Vagina (tissue), 2 donors: ENCODE measurements around the gene EXOC6B. TPM values are rescaled to one million over a fixed set of nuclear protein-coding genes. Genes with fewer than 3 reads are reported as not detected.

ENCODE experiments used
- DNase-seq, 2 donors: peaks; one replicate each; pipeline ENCODE4 v3.0.0-alpha.2; 2017; ENCODE audit errors: extremely low spot score in 2 of 2
- H3K27ac ChIP-seq: fragments of 200-600 bp; sonication (generic); one replicate; pipeline ENCODE4 v1.5.1; 2019
- H3K27me3 ChIP-seq: fragments of 200-600 bp; sonication (generic); one replicate; pipeline ENCODE4 v1.5.1; 2019
- H3K36me3 ChIP-seq, 2 donors: fragments of 200-600 bp; sonication (generic); one replicate each; pipeline ENCODE4 v1.5.1; 2017 to 2019
- H3K4me1 ChIP-seq: fragments of 200-600 bp; sonication (generic); one replicate; pipeline ENCODE4 v1.5.1; 2019
- H3K4me3 ChIP-seq, 2 donors: fragments of 200-600 bp; sonication (generic); 1 replicate in 1 of 2; 2 replicates in 1 of 2; pipeline ENCODE4 v1.5.1; 2016 to 2019
- H3K9me3 ChIP-seq: fragments of 200-600 bp; sonication (generic); one replicate; pipeline ENCODE4 v1.5.1; 2019
- POLR2A ChIP-seq, 2 donors: fragments of 450-650 bp; IDR thresholded peaks; one replicate each; pipeline ENCODE4 v1.6.1; 2017; ENCODE audit warnings: antibody characterized with exemption in 2 of 2, mild to moderate bottlenecking in 2 of 2, moderate library complexity in 2 of 2
- POLR2AphosphoS5 ChIP-seq, 2 donors: sonication (generic); formaldehyde crosslinking; IDR thresholded peaks; one replicate each; pipeline ENCODE4 v1.9.0; 2017; ENCODE audit warnings: antibody characterized with exemption in 2 of 2, mild to moderate bottlenecking in 2 of 2, low read depth in 1 of 2; ENCODE audit not compliant: insufficient read depth in 1 of 2
- intact Hi-C: fragments of 100-400 bp; cut with DNase I; formaldehyde crosslinking; loops from one replicate; pipeline ENCODE4 v1.15.1; 2023
- total RNA-seq: library from RNA; depleted of rRNA; stranded (reverse); fragments of >200 nt; gene quantifications from one replicate; pipeline ENCODE4 v1.2.3, GENCODE V29; 2016
- TF ChIP-seq, protein P1 (sequence below), 3 experiments: fragments of 450-650 bp in 2 of 3; fragments of 200-600 bp in 1 of 3; sonication (generic) in 1 of 3; IDR thresholded peaks; one replicate each; pipeline ENCODE4 v1.5.1; 2017 to 2019; ENCODE audit warnings: antibody characterized with exemption in 3 of 3, mild to moderate bottlenecking in 2 of 3, moderate library complexity in 2 of 3

Gene EXOC6B
- total RNA-seq, 1 donor from 2014 or later, result 41.5 TPM

- no peak for TF ChIP-seq POLR2A (IDR thresholded peaks at IDR 0.05)
- no peak for TF ChIP-seq POLR2AphosphoS5 (IDR thresholded peaks at IDR 0.05; ENCODE audit: insufficient read depth in 1 of 2, low read depth in 1 of 2)
- TF ChIP-seq, protein P1, sequence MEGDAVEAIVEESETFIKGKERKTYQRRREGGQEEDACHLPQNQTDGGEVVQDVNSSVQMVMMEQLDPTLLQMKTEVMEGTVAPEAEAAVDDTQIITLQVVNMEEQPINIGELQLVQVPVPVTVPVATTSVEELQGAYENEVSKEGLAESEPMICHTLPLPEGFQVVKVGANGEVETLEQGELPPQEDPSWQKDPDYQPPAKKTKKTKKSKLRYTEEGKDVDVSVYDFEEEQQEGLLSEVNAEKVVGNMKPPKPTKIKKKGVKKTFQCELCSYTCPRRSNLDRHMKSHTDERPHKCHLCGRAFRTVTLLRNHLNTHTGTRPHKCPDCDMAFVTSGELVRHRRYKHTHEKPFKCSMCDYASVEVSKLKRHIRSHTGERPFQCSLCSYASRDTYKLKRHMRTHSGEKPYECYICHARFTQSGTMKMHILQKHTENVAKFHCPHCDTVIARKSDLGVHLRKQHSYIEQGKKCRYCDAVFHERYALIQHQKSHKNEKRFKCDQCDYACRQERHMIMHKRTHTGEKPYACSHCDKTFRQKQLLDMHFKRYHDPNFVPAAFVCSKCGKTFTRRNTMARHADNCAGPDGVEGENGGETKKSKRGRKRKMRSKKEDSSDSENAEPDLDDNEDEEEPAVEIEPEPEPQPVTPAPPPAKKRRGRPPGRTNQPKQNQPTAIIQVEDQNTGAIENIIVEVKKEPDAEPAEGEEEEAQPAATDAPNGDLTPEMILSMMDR (IDR thresholded peaks at IDR 0.05), result no peak
- Histone ChIP-seq H3K9me3 (no peaks in the 10 kb centered on the region), H3K4me3 (no peak overlapping the region), H3K27ac (no peak overlapping the region), H3K27me3 (no peaks in the 10 kb centered on the region), H3K4me1 (no peaks in the 10 kb centered on the region), H3K36me3 (no peaks in the 10 kb centered on the region)
- DNase-seq, result no peak
- intact Hi-C loops, result no loop called here
Measured at GRCh38 chr2:72191441-72191840, 634.4 kb downstream of the EXOC6B start.

DNA sequence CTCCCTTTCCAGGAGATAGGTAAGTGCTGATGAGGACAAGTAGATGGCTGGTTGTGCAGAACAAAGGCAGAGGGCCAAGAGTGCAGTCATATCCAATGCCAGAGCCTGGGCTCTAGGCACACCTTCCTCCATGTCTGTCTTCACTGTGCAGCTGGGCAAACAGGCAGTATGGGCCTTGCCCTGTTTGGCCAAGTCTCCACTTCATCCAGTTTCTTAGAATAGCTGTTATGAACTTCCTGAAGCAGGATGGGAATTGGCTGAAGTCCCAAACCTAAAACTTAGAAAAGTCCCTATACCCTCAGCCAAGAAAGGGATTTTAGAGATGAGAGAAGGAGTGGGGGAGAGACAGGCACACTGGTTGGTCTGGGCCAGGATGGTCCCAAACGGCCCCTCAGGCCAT, 640.6 kb downstream of the EXOC6B start:
- Histone ChIP-seq H3K4me1 (no peaks in the 10 kb centered on the region), H3K27ac (no peak overlapping the region), H3K9me3 (no peaks in the 10 kb centered on the region), H3K27me3 (no peaks in the 10 kb centered on the region), H3K4me3 (no peak overlapping the region), H3K36me3 (no peaks in the 10 kb centered on the region)
- no peak for TF ChIP-seq POLR2A (IDR thresholded peaks at IDR 0.05)
- TF ChIP-seq, protein P1 (IDR thresholded peaks at IDR 0.05), result no peak
- TF ChIP-seq POLR2AphosphoS5 (IDR thresholded peaks at IDR 0.05; ENCODE audit: insufficient read depth in 1 of 2, low read depth in 1 of 2), result no peak
- intact Hi-C loops, result no loop called here
- no peak for DNase-seq

GRCh38 chr2:72183466-72183865, 642.4 kb downstream of the EXOC6B start:
- Histone ChIP-seq H3K4me3 (no peak overlapping the region), H3K27me3 (no peaks in the 10 kb centered on the region), H3K9me3 (no peaks in the 10 kb centered on the region), H3K4me1 (no peaks in the 10 kb centered on the region), H3K27ac (no peak overlapping the region), H3K36me3 (peaks cover 0 to 10% of the 10 kb centered on the region in 2 donors)
- intact Hi-C loops, result no loop called here
- no peak for TF ChIP-seq POLR2A (IDR thresholded peaks at IDR 0.05)
- DNase-seq, result no peak

- H3K9me3 ChIP-seq, result no peaks in the 10 kb centered on the region
- no peaks in the 10 kb centered on the region for H3K4me1 ChIP-seq
- H3K36me3 ChIP-seq, result peaks cover 0 to 13% of the 10 kb centered on the region in 2 donors
- H3K4me3 ChIP-seq, result no peak overlapping the region
- TF ChIP-seq POLR2A (IDR thresholded peaks at IDR 0.05) (no peak), POLR2AphosphoS5 (IDR thresholded peaks at IDR 0.05; ENCODE audit: insufficient read depth in 1 of 2, low read depth in 1 of 2) (no peak)
- TF ChIP-seq, protein P1 (IDR thresholded peaks at IDR 0.05), result no peak
- no peak for DNase-seq
- H3K27me3 ChIP-seq, result no peaks in the 10 kb centered on the region
- H3K27ac ChIP-seq, result no peak overlapping the region
- intact Hi-C loops, result no loop called here
Measured at GRCh38 chr2:72183016-72183415, 642.8 kb downstream of the EXOC6B start.

DNA sequence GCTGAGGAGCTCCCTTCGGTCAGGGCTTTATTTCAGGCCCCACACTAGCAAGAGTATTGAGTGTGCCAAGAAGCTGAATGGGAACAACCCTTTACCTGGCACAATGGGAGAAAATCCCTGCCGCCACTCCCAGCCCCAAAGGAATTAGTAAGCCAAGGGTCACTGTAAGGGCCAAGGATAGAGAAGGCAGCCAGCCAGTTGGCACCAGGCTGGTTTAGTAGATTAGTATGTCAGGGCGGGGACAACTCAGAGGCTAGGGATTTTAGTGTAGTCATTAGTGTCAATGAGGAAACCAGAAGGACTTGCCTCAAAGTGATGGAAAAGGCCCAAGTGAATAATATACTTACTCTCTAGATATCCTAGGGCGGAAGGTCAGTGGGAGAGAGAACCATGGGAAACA, 643.3 kb downstream of the EXOC6B start:
- Histone ChIP-seq H3K27ac (no peak overlapping the region), H3K9me3 (no peaks in the 10 kb centered on the region), H3K4me1 (no peaks in the 10 kb centered on the region), H3K4me3 (no peak overlapping the region), H3K27me3 (no peaks in the 10 kb centered on the region), H3K36me3 (peaks cover 0 to 17% of the 10 kb centered on the region in 2 donors)
- DNase-seq, result no peak
- intact Hi-C loops, result no loop called here
- TF ChIP-seq POLR2AphosphoS5 (IDR thresholded peaks at IDR 0.05; ENCODE audit: insufficient read depth in 1 of 2, low read depth in 1 of 2) (no peak), POLR2A (IDR thresholded peaks at IDR 0.05) (no peak)
- TF ChIP-seq, protein P1 (IDR thresholded peaks at IDR 0.05), result no peak
